HepG2 (cell line): Measurements from ENCODE around the gene NELFB. TPM values are rescaled to one million over a fixed set of nuclear protein-coding genes. Genes with fewer than 3 reads are reported as not detected.

Source experiments
- CBX5 ChIP-seq: sonication (generic); formaldehyde crosslinking; IDR thresholded peaks from 2 replicates; pipeline ENCODE4 v1.4.0; 2020; ENCODE audit warnings: missing genetic modification reagents, borderline replicate concordance
- GATAD1 ChIP-seq: IDR thresholded peaks from 2 replicates; pipeline ENCODE4 v1.6.1; 2016; ENCODE audit warnings: missing genetic modification reagents, missing compliant biosample characterization
- GLI4 ChIP-seq: sonication (generic); formaldehyde crosslinking; IDR thresholded peaks from 2 replicates; pipeline ENCODE4 v1.5.1; 2020; ENCODE audit warnings: missing genetic modification reagents, mild to moderate bottlenecking, moderate library complexity, borderline replicate concordance
- HOXD1 ChIP-seq: sonication (generic); formaldehyde crosslinking; IDR thresholded peaks from 2 replicates; pipeline ENCODE4 v1.5.0; 2020; ENCODE audit warnings: missing genetic modification reagents
- POLR2AphosphoS2 ChIP-seq: IDR thresholded peaks from 2 replicates; pipeline ENCODE4 v1.6.1; 2011; ENCODE audit warnings: low read depth, low read length, improper control_type of control experiment
- REST ChIP-seq, 2 experiments: IDR thresholded peaks; 2 replicates each; pipeline ENCODE4 v1.6.1; 2011 to 2012; ENCODE audit warnings: low read length in 2 of 2, borderline replicate concordance in 1 of 2, low read depth in 1 of 2, mild to moderate bottlenecking in 1 of 2, moderate library complexity in 1 of 2
- SRY ChIP-seq: sonication (generic); formaldehyde crosslinking; IDR thresholded peaks from 2 replicates; pipeline ENCODE4 v1.8.0; 2022; ENCODE audit warnings: mild to moderate bottlenecking, missing genetic modification reagents
- THAP7 ChIP-seq: sonication (generic); formaldehyde crosslinking; IDR thresholded peaks from 2 replicates; pipeline ENCODE4 v1.8.1; 2023; ENCODE audit warnings: mild to moderate bottlenecking, missing genetic modification reagents
- USF2 ChIP-seq, 2 experiments: sonication (generic) in 1 of 2; formaldehyde crosslinking in 1 of 2; IDR thresholded peaks; 2 replicates each; pipeline versions ENCODE4 v1.5.1 to v1.6.1; 2011 to 2020; ENCODE audit warnings: borderline replicate concordance in 1 of 2, low read depth in 1 of 2, low read length in 1 of 2, mild to moderate bottlenecking in 1 of 2, missing genetic modification reagents in 1 of 2, moderate library complexity in 1 of 2
- ZNF180 ChIP-seq: sonication (generic); formaldehyde crosslinking; IDR thresholded peaks from 2 replicates; pipeline ENCODE4 v1.4.0; 2020; ENCODE audit warnings: low read depth, missing genetic modification reagents, borderline replicate concordance
- ZNF350 ChIP-seq: sonication (generic); formaldehyde crosslinking; IDR thresholded peaks from 2 replicates; pipeline ENCODE4 v1.4.0; 2020; ENCODE audit warnings: mild to moderate bottlenecking, low read depth, missing genetic modification reagents, borderline replicate concordance
- ZNF441 ChIP-seq: sonication (generic); formaldehyde crosslinking; IDR thresholded peaks from 2 replicates; pipeline ENCODE4 v1.7.0; 2021; ENCODE audit warnings: missing genetic modification reagents, borderline replicate concordance
- ZNF691 ChIP-seq: sonication (generic); formaldehyde crosslinking; IDR thresholded peaks from 2 replicates; pipeline ENCODE4 v1.4.0; 2020; ENCODE audit warnings: missing genetic modification reagents, low read depth, mild to moderate bottlenecking, borderline replicate concordance
- polyA plus RNA-seq, 8 experiments: library from polyadenylated mRNA; depleted of rRNA in 3 of 8; stranded (reverse) in 7 of 8; unstranded in 1 of 8; fragments of >200 nt; fragmentation: Illumina TruSeq in 4 of 8; extraction: Trizol in 4 of 8; gene quantifications; 2 replicates each; pipeline versions ENCODE4 v1.2.1 to v1.2.3, GENCODE V29; 2011 to 2016; ENCODE audit warnings: low read depth in 4 of 8, missing spikeins in 1 of 8, mixed read lengths in 1 of 8; ENCODE audit not compliant: insufficient read depth in 1 of 8
- total RNA-seq, 5 experiments: library from RNA; depleted of rRNA; stranded (reverse); fragments of >200 nt; fragmentation: Illumina TruSeq; extraction: Trizol; gene quantifications; 2 replicates each; pipeline ENCODE4 v1.2.3, GENCODE V29; 2016; ENCODE audit warnings: low read depth in 1 of 5
- TF ChIP-seq, protein P1 (sequence below): sonication (generic); formaldehyde crosslinking; IDR thresholded peaks from 2 replicates; pipeline ENCODE4 v1.5.0; 2020; ENCODE audit warnings: mild to moderate bottlenecking, missing genetic modification reagents

Gene NELFB
- total and polyA plus RNA-seq, 2 of the 13 experiments (the other 11 are each of a cell fraction or from before 2014, with no cell fraction given): 26.5 to 45.8 TPM

DNA sequence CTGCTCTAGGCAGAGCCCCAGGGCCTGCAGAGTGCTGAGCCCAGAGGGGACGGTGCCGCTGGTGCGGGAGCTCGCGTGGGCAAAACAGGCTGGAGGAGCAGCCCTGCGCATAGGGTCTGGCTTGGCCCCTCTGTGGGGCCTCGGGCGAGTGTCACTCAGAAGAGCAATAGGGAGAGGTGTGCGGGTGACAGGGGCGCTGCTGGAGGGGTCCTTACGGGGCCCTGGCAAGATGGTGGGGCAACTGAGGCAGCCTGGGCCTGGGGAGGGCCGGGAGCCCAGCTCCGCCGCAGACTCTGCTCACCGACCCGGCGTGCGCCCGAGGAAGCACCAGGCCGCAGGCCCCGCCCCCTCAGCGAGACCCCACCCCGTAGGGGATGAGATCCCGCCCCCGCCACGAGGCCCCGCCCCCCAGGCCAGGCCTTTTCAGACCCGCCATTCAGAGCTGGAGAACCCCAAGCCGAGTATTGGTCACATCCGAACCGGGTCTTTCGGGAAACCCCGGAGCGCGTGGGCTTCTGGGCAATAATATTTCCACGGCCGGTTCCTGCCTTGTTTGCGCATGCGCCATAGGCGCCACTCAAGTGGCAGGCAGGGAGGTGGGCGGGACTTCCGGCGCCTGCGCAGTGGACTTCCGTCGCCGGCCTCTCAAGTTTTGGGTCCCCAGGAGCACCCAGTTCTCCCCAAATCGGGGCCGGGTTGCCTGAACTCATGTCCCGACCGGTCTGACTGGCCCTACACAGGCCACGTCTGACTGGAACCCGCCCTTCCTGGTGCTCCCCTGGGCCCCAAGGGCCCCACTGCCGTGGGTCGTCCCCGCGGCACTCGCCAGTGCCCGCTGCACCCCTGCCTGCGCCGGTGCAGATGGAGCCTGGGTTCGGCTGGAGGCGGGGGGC is 31.8 kb upstream of the NELFB start (continued):
- TF ChIP-seq ZNF350: 0 out of 2 replicates have a peak, but pooled peaks have one; percentile 17
- TF ChIP-seq REST (IDR thresholded peaks at IDR 0.05; ENCODE audit: borderline replicate concordance in 1 of 2, low read depth in 1 of 2, low read length in 2 of 2): no peak
- TF ChIP-seq ZNF180: no peak
- no peak for TF ChIP-seq HOXD1 (CRISPR knock-in tag)
- TF ChIP-seq USF2 (IDR thresholded peaks at IDR 0.05; ENCODE audit: low read depth, low read length): no peak
- no peak for TF ChIP-seq USF2 (CRISPR knock-in tag; IDR thresholded peaks at IDR 0.05; ENCODE audit: borderline replicate concordance)
- peak; percentile 27; the same call in 1 of the 2 replicates for TF ChIP-seq CBX5 (CRISPR knock-in tag)
- TF ChIP-seq ZNF691 (CRISPR knock-in tag): peak; percentile 76; the same call in 1 of the 2 replicates
- no peak for TF ChIP-seq POLR2AphosphoS2
- no peak for TF ChIP-seq THAP7 (CRISPR knock-in tag)
- no peak for TF ChIP-seq GLI4 (CRISPR knock-in tag)
- TF ChIP-seq, protein P1, sequence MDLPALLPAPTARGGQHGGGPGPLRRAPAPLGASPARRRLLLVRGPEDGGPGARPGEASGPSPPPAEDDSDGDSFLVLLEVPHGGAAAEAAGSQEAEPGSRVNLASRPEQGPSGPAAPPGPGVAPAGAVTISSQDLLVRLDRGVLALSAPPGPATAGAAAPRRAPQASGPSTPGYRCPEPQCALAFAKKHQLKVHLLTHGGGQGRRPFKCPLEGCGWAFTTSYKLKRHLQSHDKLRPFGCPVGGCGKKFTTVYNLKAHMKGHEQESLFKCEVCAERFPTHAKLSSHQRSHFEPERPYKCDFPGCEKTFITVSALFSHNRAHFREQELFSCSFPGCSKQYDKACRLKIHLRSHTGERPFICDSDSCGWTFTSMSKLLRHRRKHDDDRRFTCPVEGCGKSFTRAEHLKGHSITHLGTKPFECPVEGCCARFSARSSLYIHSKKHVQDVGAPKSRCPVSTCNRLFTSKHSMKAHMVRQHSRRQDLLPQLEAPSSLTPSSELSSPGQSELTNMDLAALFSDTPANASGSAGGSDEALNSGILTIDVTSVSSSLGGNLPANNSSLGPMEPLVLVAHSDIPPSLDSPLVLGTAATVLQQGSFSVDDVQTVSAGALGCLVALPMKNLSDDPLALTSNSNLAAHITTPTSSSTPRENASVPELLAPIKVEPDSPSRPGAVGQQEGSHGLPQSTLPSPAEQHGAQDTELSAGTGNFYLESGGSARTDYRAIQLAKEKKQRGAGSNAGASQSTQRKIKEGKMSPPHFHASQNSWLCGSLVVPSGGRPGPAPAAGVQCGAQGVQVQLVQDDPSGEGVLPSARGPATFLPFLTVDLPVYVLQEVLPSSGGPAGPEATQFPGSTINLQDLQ (CRISPR knock-in tag): peak; percentile 66
- no peak; the same call in 1 of the 2 replicates for TF ChIP-seq ZNF441
- no peak for TF ChIP-seq SRY
- TF ChIP-seq GATAD1 (CRISPR knock-in tag): peak; percentile 83
